GM19463 (cell line): ENCODE data around the gene TBX19.
A peak's percentile ranks its signal among the peaks of the same experiment; 100 is the strongest.

ENCODE experiments used
- ATAC-seq: cut with Tn5 transposase; IDR thresholded peaks from one replicate; pipeline ENCODE4 v1.9.1; 2021; ENCODE audit warnings: mild to moderate bottlenecking, moderate library complexity; ENCODE audit not compliant: unreplicated experiment

The TBX19 gene

GRCh38 chr1:168280296-168280927 lies at the start of gene TBX19:
TSS of gene TBX19 (plus strand) at chr1:168280877. CDS start at chr1:168281091, 214 bp downstream.
- ATAC-seq, result no peak

DNA sequence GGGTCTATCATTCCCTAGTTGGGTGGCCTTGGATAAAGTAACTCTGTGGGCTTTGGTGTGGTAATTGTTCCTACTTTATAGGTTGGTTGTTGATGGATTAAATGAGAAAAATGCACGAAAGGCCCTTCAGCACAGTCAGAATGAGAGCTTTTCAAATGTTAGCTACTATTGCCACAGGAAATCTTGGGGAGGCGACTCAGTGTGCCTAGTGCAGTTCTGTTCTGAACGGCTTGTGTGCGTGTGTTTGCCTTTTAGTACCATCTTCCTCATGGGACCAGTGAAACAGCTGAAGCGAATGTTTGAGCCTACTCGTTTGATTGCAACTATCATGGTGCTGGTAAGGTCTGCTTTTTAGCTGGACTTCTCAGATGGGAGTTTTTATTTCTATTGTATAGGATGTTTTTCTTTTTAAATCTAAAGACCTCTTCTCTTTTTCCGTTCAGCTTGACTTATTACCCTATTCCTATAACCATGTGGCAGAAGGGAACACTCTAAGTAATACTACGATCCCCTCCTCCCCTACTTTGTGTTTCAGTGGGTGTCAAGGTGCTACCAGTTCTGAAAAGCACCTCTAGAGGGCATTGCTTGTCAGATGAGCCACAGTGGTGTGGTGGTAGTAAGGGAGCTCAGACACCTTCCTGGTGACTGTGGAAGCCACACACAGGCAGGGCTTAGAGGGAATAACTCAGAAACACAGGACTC lies 45.7 kb upstream of the TBX19 start:
- peak; percentile 81 for ATAC-seq

DNA sequence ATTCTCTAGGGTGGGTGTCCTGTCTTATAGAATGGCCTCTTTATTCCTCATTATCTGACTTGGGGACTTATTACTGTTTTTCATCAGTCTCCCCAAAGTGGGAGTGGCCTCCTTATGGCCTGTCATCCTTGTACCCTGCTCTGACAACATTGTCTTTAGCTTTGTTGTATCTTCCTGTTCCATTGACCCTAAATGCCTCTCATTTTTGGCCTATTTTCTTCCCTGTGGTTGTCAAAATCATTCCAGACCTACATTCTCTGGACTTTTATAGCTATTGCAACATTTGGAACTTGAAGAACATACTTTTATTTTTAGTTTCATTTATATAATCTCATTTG lies 45.2 kb upstream of the TBX19 start:
- no peak for ATAC-seq

DNA sequence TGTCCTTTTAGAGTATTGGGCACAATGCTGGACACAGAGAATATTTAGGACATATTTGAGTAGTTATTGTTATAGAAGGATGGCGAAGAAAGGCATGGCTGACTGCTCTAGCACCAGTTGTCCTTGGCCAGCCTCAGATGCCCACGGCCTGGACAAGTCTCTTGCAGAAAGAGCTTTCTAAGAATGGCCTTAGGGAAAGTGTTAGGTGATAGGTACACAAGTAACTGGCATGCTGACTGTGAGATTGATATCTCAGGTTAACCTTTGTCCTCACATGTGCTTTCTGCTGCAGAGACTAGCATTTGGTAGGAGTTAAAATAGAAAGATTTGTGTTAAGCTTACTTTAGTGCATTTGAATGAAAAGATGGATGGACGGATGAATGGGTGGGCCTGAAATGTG lies 44.7 kb upstream of the TBX19 start:
- ATAC-seq, result no peak

- ATAC-seq, result no peak
Observed at GRCh38 chr1:168236836-168237611, 43.7 kb upstream of the TBX19 start.

DNA sequence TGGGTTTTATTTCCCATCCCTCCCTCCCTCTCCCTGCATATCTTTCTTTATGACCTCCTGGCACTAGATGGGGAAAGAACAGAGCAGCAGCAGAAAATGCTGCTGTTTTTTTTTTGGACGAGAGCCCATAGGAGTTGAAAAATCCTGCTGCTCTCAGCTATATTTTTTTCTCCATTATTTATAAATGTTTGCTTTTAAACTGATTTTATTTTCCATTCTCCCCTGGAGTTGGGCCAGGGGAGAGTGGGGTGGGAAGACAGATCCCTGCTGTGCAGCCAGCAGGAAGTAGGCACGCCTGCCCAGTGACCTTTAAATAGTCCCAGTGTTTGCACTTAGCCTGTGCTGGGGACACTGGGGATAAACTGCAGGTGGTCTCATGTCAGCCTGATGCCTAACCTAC lies 37.5 kb upstream of the TBX19 start:
- no peak for ATAC-seq

DNA sequence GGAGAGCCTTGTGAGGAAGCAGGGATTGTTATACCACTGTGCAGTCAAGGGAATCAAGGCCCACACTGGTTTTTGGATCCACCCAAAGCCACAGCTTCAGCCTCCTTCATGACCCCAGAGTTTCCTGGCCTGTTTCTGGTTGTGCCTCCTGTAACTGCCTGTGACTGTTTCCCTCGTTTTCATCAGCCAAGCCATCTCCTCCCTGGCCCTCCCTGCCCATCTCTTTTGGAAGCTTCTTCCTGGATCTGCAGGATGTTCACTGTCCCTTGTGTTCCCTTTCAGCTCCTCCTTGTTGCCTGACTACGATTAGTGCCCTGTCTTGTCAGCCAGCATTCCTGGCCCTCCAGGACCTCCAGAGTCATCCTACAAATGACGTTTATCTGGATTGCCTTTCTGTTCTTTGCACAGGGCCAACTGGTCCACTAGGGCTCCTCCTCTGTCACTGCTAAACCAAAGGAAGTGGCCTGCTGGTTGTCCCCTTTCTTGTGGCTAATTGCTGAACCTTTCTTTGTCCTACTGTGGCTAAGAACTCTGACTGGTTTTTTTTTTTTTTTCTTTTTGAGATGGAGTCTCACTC lies 37.0 kb upstream of the TBX19 start:
- ATAC-seq, result no peak

DNA sequence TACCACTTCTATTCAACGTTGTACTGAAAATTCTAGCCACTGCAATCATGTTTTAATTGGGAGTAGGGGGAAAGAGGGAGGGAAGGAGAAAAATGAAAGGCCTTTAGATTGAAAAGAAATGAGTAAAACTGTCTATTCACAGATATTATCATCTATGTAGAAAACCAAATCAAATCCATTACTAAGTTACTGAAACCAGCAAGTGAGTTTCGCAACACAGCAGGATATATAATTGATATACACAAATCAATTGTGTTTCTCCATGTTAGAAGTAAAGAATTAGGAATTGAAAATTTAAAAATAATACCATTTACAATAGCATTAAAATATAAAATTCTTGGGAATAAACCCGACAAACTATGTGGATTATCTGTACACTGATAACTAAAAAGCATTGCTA lies 35.6 kb upstream of the TBX19 start:
- no peak for ATAC-seq

- ATAC-seq, result no peak
Observed at GRCh38 chr1:168246506-168246905, 34.2 kb upstream of the TBX19 start.

DNA sequence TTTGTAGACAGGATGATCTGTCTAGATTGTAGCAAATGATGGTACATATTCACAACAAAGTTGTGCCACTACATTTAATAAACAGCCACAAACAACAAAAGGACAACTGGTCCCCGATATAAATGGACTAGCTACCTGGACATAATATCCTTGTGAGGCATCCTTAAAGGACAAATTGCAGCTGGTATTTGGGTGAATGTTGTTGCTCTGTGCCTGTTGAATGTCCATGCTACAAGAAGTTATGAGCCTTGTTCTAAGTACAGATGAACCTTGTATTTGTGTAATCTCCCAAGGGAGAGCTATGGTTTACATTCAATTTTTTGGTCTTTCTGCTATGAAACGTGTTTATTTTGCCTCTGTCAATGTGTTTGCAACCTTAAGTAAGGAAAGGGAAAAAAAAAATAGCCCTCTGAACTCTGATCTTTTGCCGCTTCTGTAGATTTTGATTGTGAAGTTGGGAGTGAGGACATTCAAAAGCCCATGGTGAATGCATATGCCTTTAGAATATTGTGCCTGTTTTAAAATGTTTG lies 28.4 kb upstream of the TBX19 start:
- no peak for ATAC-seq

DNA sequence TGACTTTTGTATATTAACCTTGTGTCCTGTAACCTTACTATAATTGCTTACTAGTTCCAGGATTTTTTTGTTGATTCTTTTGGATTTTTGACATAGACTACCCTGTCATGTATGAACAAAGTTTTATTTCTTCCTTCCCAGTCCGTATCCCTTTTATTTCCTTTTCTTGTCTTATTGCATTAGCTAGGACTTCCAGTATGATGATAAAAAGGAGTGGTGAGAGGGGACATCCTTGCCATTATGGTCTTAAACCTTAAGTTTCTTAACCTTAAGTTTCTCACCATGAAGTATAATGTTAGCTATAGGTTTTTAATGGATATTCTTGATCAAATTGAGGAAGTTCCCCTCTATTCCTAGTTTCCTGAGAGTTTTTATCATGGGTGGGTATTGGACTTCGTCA lies 24.5 kb upstream of the TBX19 start:
- no peak for ATAC-seq

DNA sequence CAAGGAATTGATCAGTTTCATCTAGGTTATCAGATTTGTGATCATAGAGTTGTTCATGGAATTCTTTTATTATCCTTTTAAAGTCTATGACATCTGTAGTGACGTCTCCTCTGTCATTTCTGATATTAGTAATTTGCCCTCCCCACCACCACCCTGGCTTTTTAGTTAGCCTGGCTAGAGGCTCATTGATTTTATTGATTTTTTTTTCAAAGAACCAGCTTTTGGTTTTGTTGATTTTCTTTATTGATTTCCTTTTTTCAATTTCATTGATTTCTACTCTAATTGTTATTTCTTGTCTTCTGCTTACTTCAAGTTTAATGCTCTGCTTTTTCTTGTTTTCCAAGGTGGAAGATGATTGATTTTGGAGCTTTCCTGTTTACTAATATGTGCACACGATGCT lies 23.3 kb upstream of the TBX19 start:
- ATAC-seq, result no peak

DNA sequence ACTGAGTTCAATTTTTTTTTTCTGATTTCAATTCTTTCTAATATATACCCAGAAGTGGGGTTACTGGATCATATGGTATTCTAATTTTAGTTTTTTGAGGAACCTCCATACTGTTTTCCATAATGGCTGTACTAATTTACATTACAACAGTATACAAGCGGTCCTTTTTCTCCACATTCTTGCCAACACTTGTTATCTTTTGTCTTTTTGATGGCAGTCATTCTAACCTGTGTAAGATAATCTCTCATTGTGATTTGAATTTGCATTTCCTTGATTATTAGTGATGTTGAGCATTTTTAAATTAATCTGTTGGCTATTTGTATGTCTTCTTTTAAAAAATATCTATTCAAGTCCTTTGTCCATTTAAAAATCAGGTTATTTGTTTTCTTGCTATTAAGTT lies 21.1 kb upstream of the TBX19 start:
- ATAC-seq, result no peak

GRCh38 chr1:168260393-168260792 lies 20.3 kb upstream of the TBX19 start:
- ATAC-seq, result no peak

GRCh38 chr1:168261390-168261789 lies 19.3 kb upstream of the TBX19 start:
- no peak for ATAC-seq

DNA sequence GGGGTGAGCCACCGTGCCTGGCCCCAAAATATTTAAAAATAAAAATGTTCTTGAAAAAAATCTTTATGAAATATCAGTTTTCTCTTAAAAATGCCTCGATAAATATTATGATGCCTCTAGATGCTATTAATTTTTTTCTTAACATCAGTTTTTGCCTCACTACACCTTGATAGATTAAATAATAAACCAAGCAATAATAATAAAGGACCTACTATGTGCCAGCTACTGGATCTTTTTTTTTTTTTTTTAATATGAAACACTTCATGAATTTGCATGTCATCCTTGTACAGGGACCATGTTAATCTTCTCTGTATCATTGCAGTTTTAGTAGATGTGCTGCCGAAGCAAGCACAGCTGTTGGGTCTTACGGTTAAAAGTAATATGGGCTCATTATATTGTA lies 17.5 kb upstream of the TBX19 start:
- ATAC-seq, result no peak

DNA sequence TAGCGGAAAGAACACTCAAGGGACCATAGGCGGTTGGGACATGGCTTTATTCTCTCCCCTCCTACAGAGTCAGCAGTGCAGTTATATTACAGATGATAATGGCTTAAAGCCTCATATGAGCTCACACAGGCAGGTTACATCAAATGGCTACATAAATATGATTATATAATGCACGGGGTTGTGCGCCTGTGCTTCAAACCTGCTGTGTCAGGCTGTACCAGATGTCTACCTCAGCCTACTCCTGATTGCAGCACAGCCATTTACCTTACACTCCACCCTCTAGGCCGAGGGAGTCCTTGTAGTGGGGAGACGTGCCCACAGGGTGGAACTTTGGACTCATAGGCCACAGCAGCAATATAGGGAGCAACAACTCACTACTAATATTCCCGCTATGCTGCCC lies 16.4 kb upstream of the TBX19 start:
- no peak for ATAC-seq

DNA sequence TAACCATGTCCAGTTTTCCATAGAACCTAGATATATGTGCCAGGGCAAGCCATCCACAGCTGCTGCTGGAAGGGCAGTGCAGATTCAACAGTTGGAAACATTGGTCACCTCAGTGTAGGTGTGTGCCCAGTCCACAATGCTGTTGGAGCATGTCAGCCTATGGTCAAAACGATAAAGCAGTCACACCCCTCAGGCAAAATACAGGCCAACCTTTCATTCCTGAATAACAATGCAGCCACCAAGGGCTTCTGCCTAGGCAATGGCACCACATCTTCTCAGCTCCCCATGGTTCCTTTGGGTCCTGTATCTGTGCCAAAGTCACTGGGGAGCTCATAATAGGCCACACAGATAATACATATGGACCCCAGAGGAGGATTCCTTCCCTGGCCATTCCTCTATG lies 15.1 kb upstream of the TBX19 start:
- ATAC-seq, result no peak

DNA sequence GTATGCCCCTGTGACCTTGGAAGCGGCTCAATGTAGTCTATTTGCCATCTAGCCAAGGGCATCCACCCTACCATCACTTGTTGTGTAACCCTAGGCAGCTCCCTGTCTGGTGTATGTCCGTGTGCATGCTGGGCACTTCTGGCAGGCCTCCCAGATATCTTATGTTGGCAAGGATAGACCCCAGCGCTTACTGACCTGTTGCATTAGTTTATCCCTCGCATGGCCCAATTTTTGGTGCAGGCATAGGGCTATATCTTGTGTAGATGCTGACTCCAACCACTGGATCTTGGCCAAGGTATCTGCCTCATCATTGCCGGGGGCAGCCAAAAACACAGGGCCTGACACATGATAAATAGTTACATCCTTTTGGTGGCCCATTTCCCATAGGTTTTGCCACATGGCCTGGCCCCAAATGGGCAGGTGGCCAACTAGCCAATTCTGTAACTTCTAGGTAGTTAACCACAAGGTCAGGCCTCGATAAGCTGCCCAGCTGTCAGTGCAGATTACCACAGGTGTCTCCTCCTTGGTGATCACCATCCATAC lies 14.0 kb upstream of the TBX19 start:
- no peak for ATAC-seq

DNA sequence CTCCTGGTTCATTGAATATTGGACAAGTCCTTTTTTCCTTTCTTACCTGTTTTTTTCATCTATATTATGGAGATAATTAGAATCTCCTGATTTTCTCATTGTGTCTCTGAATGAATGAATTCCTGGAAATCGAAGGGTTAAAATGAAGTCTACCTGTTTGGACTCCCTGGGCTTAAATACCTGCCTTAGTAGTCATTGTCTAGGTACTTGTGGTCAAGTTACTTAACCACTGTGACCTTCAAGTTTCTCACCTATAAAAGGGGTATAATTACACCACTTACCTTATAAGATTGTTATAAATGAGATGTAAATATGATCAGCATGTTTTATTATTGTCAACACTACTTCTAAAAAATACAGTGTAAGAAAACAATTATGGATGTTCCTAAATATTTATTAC lies 9.0 kb upstream of the TBX19 start:
- ATAC-seq, result no peak

DNA sequence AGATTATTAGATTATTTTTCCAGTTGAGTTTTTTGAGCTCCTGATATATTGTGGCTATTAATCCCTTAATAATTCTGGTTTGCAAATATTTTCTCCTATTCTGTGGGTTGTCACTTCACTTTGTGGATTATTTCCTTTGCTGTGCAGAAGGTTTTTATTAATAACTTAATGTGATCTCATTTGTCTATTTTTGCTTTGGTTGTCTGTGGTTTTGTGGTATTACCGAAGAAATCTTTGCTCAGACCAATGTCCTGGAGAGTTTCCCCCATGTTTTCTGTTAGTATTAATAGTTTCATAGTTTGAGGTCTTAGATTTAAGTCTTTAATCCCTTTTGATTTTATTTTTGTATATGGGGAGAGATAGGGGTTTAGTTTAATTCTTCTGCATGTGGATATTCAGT lies 7.1 kb upstream of the TBX19 start:
- ATAC-seq, result no peak
